Fibroblast of skin of left biceps (primary cell): ENCODE results near the gene RBM38.

Source experiments
- DNase-seq, 2 experiments: peaks; one replicate each; pipeline ENCODE4 v3.0.0-alpha.2; 2013; ENCODE audit warnings: low read depth in 2 of 2

RBM38 gene

DNA sequence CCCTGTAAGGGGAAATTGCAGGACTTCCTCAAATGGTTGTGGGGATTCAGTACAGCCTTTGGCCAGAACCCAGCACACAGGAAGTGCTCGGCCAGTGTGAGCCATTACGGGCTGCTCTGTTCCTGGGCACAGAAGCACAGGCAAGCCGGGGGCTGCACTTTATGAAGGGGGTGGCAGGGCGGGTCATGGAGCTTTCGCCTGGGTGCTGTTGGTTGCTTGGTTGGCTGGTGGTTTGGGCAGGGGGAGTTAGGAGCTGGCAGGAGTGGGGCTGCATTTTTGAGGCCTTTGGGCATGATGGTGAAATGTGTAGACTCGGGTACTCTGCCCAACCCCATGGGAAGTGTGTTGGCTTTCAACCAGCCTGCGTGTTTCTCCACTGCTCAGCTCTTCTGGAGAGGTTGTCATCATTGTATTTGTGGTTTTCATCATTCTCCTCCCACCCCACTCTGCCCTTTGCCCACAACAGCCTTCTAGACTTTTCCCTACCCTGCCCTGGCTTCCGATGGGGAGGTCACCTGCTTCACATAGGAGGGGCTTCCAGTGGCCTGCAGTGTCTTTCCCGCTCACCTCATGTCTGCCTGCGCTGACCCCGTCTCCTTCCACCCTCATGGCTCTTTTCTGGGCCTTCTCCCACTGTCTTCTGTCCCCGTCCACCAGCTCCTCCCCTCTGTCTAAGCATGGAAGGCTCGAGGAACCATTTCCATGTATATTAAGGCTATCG, 16.1 kb upstream of the RBM38 start:
- no peak for DNase-seq

GRCh38 chr20:57375652-57376230, 15.5 kb upstream of the RBM38 start:
- no peak for DNase-seq

DNA sequence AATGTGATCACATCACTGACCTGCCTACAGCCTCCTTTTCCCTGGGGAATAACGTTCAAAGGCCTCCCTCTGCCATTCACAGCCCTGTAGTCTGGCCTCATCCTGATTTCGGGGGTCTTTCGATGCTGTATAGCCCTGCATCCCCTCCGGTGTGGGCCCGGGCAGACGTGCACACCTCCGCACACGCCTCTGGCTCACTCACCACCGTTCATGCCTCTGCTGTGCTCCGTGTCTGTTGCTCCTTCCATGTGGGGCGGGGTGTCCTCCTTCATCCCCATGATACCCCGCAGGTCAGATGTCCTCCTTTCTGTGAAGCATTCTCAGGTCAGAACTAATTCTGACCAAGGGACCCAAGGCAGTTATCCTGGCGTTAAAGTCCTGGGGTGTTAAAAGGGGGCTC, 13.8 kb upstream of the RBM38 start:
- no peak for DNase-seq

DNA sequence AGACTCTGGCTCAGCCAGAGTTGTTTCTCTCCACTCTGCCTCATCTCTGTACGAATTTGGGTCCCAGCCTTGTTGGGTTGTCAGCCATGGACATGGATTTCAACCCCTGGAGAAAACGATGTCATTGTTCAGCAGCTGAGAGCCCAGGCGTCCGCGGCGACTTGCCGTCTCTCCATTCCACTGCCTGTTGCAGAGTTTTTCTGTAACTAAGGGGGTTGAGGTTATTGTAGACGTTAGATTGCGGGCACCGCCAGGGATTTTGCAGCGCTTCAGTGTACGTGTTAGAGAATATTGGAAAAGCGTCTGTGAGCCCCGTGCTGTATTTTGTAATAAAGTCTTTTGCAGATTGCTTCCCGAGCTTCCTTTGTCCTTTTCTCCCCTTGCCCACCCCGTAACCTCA, 13.1 kb upstream of the RBM38 start:
- DNase-seq = no peak

DNA sequence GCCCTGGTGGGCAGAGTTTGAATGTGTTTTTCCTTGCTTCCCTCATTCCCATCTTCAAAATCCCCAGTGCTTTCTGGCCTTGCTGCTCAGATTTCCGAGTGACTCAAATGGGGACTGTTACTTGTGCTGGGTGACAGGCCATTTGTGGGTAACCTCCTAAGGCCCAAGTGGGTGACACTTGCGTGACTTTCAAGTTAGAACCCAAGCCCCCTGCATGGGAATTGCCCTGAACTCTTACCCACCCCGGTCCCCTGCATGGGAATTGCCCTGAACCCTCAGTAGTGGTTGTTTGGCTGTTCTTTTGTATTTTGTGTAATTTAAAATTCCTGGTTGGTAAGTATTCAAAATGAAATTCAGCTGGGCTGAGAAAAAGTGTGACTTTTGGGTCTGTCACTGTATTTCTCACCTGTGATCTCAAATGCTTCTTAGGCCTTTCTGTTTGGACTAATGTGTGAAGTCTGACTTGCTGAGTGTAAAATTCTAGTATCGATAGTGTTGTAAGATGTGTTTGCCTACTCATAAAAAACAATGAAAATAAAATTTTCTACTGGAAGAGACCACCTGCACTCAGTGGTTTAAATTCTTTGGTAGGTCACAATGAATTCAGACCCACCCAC, 12.4 kb upstream of the RBM38 start:
- DNase-seq = no peak

- no peak for DNase-seq
Observed at GRCh38 chr20:57379263-57379647, 11.9 kb upstream of the RBM38 start.

- no peak for DNase-seq
Observed at GRCh38 chr20:57380081-57380750, 11.0 kb upstream of the RBM38 start.

DNA sequence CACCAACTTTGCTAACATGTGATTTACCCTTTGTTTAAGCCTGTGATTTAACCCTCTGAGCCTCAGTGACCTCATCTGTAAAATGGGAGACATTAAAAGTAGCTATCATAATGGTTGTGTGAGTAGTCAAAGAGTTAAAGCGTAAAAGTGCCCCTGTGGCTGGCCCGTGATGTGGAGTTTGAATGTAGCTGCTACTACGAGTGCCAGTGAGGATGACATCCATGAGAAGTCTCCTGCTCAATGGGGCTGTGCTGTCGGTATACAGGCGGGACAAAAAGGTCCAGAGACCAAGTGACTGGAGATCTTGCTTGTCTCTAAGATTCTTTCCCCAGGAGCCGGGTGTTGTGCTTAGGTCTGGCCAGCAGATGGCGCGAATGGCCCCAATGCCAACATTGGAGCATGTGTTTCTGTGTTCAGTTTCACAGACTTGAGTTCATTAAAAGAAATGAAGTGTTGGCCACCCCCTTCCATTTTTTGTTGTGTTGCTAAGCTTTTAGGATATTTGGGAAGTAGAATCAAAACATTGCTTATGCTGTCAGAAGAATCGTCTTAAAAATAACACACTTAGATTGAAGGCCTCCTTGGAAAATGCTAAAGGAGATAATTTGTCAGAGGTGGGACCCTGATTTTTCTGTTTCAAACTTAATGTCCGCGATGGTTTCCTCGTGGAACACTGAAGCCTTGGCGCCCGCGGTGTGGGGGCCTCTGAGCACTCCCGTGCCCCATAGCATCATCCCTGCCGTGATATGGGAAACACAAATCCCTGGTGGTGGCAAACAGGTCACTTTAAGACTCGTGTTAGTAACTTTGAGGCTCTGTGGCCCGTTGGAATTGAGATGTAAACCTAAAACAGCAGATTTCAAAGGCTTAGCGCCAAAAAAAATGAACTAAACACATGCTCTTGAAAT, 9.3 kb upstream of the RBM38 start:
- peak; percentile 10 to 22 for DNase-seq

DNA sequence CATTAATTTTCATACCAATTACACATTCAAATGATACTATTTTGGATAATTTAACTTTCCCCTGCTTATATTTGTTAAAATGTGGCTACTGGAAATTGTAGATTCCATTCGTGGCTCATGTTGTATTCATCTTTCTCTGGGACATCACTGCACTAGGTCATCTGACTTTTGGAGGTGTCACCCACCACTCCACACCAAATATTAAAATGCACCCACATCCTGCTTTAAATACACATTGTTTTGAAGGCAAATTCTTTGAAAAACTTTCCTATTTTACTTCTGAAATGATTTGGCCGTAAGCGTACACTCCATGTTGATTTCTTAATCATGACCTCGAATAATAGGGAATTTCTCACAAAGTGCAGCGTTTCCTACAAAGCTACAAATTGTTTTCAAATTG, 8.7 kb upstream of the RBM38 start:
- no peak for DNase-seq

GRCh38 chr20:57383447-57384347, 7.5 kb upstream of the RBM38 start:
- no peak for DNase-seq

GRCh38 chr20:57384486-57384885, 6.7 kb upstream of the RBM38 start:
- DNase-seq = no peak

DNA sequence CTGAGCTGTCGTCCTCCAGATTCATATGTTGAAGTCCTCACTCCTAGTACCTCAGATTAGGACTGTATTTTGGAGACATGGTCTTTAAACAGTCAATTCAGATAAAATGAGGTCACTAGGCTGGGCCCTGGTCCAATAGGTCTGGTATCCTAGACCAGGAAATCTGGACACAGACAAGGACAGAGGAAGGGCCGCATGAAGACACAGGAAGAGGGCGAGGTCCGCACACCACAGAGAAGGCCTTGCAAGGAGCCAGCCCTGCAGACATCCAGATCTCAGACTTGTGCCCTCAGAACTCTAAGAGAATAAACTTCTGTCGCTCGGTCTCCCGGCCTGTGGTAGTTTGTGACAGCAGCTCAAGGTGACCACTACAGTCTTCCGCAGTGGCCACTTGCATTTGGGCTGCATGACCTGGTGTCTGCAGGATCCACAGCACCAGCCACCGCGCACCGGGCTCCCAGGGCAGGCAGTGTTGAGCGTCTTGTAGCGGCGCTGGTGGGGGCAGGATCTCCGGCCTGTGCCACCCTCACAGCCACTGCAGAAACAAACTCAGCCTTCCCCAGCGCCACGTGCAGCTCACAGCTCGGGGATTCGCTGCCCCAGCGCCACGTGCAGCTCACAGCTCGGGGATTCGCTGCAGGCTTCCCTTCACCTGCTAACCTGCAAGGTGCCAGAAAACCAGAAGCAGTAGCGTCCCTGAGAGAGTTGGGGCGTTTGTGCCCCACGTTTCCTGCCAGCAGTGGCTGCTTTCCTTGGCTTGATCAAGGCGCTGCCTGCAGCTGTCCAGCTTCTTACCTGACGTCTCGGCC, 6.0 kb upstream of the RBM38 start:
- no peak for DNase-seq

DNA sequence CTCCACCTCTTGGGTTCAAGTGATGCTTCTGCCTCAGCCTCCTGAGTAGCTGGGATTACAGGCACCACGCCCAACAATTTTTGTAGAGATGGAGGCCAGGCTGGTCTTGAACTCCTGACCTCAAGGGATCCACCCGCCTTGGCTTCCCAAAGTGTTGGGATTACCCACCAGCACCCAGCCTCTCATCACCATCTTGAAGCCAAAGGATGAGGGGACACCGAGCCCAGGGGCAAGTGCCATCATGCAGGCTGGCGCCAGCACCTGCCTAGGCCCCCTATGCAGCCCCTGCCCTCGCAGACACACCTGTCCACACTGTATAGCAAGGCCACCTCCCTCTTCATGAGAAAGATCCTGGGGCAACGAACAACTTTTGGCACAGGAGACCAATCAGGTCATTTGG, 5.3 kb upstream of the RBM38 start:
- DNase-seq = no peak

DNA sequence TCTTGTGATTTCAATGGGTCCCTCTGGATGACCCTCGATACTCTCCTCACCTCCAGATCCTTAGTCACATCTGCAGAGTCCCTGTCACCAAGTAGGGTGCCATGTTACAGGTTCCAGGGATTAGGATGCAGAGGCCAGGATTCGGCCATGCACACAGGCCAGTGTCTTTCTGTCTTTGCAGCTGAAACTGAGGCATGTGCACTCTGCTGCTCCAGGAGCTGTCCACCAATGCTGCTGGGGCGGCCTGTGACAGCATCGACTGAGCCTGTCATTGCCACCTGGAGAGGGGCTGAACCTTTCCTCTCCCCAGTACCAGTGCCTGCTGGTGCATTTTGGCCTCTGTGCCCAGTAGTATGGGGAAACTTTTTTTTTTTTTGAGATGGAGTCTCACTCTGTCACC, 4.4 kb upstream of the RBM38 start:
- DNase-seq = no peak

DNA sequence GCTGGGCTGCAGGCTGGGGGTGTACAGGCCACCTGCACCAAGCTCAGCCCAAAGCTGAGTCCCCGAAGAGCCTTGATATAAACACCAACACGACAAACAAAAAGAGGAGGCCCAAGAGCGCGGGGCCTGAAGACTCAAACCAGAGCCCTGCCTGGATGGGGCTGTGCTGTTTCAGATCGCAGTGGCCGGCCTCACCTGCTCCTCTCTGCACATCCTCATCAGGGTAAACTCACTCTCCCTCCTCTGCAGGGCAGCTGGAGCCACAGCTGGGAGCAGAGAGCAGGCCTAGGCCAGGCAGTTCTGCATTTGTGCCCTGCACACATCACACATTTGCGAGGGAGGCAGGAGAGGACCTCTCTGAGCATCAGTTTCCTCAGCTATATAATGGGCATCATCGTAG, 3.7 kb upstream of the RBM38 start:
- DNase-seq = no peak

DNA sequence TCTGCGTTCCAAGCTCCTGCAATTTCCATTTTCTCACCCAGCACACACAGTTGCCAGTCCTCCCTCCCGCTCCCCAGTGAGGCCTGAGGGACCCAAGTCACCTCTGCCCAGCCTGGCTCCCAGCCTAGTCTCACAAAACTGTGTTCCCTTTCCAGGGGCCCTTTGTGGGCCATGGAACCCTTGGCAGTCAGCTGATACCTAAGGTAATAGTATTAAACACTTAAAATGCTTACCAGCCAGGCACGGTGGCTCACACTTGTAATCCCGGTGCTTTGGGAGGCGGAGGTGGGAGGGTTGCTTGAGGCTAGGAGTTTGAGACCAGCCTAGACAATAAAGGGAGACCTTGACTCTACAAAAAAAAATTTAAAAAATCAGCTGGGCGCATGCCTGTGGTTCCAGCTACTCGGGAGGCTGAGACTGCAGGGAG, 3.2 kb upstream of the RBM38 start:
- DNase-seq = no peak

DNA sequence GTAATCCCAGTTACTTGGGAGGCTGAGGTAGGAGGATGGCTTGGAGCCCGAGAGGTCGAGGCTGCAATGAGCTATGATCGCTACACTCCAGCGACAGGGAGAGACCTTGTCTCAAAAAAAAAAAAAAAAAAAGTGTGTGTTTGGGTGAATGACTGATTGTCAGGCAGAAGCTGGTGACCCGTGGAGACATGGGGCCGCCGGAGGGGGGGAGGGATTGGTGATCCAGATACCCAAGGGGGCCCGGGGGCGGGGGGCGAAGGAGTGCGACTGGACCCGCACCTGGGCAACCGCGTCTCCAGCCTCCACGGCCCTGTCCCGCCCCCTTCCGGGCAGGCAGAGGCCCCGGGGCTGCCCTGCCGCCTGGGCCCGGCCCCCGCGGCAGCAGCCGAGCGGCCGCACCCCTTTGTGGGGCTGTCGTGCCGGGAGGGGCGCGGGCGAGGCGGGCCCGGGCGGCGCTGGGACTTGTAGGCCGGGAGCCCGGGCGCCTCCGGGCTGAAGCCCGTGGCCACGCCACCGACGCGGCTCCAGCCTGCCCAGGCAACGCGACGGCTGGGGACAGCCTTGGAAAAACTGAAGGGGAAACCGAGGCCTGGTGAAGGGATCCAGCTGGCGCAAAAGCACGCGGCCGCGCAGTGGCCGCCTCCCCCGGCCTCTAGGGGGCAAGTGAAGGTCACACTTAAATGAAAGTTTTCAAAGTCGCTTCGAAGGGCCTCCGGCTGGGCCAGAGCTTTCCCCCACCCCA, 2.1 kb upstream of the RBM38 start:
- peak; percentile 10 to 15 for DNase-seq

GRCh38 chr20:57389695-57390603, 1.2 kb upstream of the RBM38 start:
- no peak for DNase-seq
